Nephron (organoid): ENCODE measurements around the gene CHST11.

Experiments
- H3K27ac Mint-ChIP-seq, 3 experiments: 2 replicates each; pipeline ENCODE4 v1.8.0; 2020; ENCODE audit warnings: mixed read lengths in 3 of 3, mild to moderate bottlenecking in 2 of 3, moderate library complexity in 1 of 3
- H3K27me3 Mint-ChIP-seq: 2 replicates; pipeline ENCODE4 v1.8.0; 2021; ENCODE audit warnings: low read depth, mild to moderate bottlenecking, moderate library complexity, mixed read lengths
- H3K36me3 Mint-ChIP-seq: 2 replicates; pipeline ENCODE4 v1.8.0; 2020; ENCODE audit warnings: low read depth, mixed read lengths
- H3K4me1 Mint-ChIP-seq: 2 replicates; pipeline ENCODE4 v1.8.0; 2020; ENCODE audit warnings: mixed read lengths
- H3K4me3 Mint-ChIP-seq, 3 experiments: 2 replicates each; pipeline ENCODE4 v1.8.0; 2020; ENCODE audit warnings: mild to moderate bottlenecking in 3 of 3, mixed read lengths in 3 of 3, moderate library complexity in 2 of 3
- H3K9me3 Mint-ChIP-seq: 2 replicates; pipeline ENCODE4 v1.8.0; 2020; ENCODE audit warnings: mixed read lengths
- CTCF ChIP-seq, 3 experiments: fragments of 200-600 bp; sonication (generic); IDR thresholded peaks; one replicate each; pipeline ENCODE4 v1.5.0; 2021; ENCODE audit warnings: antibody characterized with exemption in 3 of 3; ENCODE audit not compliant: unreplicated experiment in 3 of 3

Gene CHST11

GRCh38 chr12:104768033-104768432, 311.3 kb downstream of the CHST11 start:
- H3K36me3 Mint-ChIP-seq = peaks cover 6% of the 10 kb centered on the region
- peaks cover 22% of the 10 kb centered on the region for H3K4me1 Mint-ChIP-seq
- H3K27me3 Mint-ChIP-seq = peaks cover under 1% of the 10 kb centered on the region
- peaks cover 11% of the 10 kb centered on the region for H3K9me3 Mint-ChIP-seq
- no peak overlapping the region for H3K4me3 Mint-ChIP-seq
- TF ChIP-seq CTCF (IDR thresholded peaks at IDR 0.05; ENCODE audit: unreplicated experiment in 3 of 3) = no peak
- H3K27ac Mint-ChIP-seq = no peak overlapping the region

- peaks cover 23% of the 10 kb centered on the region for H3K9me3 Mint-ChIP-seq
- peaks cover 5% of the 10 kb centered on the region for H3K27me3 Mint-ChIP-seq
- H3K4me3 Mint-ChIP-seq = no peak overlapping the region
- no peak overlapping the region for H3K27ac Mint-ChIP-seq
- H3K36me3 Mint-ChIP-seq = peaks cover 15% of the 10 kb centered on the region
- peaks cover 22% of the 10 kb centered on the region for H3K4me1 Mint-ChIP-seq
- no peak for TF ChIP-seq CTCF (IDR thresholded peaks at IDR 0.05; ENCODE audit: unreplicated experiment in 3 of 3)
These were observed 312.4 kb downstream of the CHST11 start for GRCh38 chr12:104769144-104769561.

GRCh38 chr12:104772336-104772735, 315.6 kb downstream of the CHST11 start:
- H3K4me1 Mint-ChIP-seq = peaks cover 16% of the 10 kb centered on the region
- no peak overlapping the region for H3K4me3 Mint-ChIP-seq
- H3K9me3 Mint-ChIP-seq = peaks cover 26% of the 10 kb centered on the region
- H3K36me3 Mint-ChIP-seq = peaks cover 15% of the 10 kb centered on the region
- TF ChIP-seq CTCF (IDR thresholded peaks at IDR 0.05; ENCODE audit: unreplicated experiment in 3 of 3) = no peak
- H3K27ac Mint-ChIP-seq = no peak overlapping the region
- peaks cover 5% of the 10 kb centered on the region for H3K27me3 Mint-ChIP-seq

- peaks cover 15% of the 10 kb centered on the region for H3K36me3 Mint-ChIP-seq
- no peak for TF ChIP-seq CTCF (IDR thresholded peaks at IDR 0.05; ENCODE audit: unreplicated experiment in 3 of 3)
- H3K27me3 Mint-ChIP-seq = peaks cover 5% of the 10 kb centered on the region
- peaks cover 35% of the 10 kb centered on the region for H3K9me3 Mint-ChIP-seq
- H3K4me3 Mint-ChIP-seq = no peak overlapping the region
- no peaks in the 10 kb centered on the region for H3K4me1 Mint-ChIP-seq
- no peak overlapping the region for H3K27ac Mint-ChIP-seq
These were observed 319.0 kb downstream of the CHST11 start for GRCh38 chr12:104775731-104776231.

- peaks cover 15% of the 10 kb centered on the region for H3K9me3 Mint-ChIP-seq
- peaks cover under 1% of the 10 kb centered on the region for H3K36me3 Mint-ChIP-seq
- H3K27ac Mint-ChIP-seq = no peak overlapping the region
- H3K27me3 Mint-ChIP-seq = no peaks in the 10 kb centered on the region
- no peak overlapping the region for H3K4me3 Mint-ChIP-seq
- TF ChIP-seq CTCF (IDR thresholded peaks at IDR 0.05; ENCODE audit: unreplicated experiment in 3 of 3) = no peak
- H3K4me1 Mint-ChIP-seq = no peaks in the 10 kb centered on the region
These were observed 322.4 kb downstream of the CHST11 start for GRCh38 chr12:104779134-104779533.

- no peak for TF ChIP-seq CTCF (IDR thresholded peaks at IDR 0.05; ENCODE audit: unreplicated experiment in 3 of 3)
- no peak overlapping the region for H3K4me3 Mint-ChIP-seq
- H3K36me3 Mint-ChIP-seq = no peaks in the 10 kb centered on the region
These were observed 325.5 kb downstream of the CHST11 start for GRCh38 chr12:104782296-104782695.

More at GRCh38 chr12:104782296-104782695, 325.5 kb downstream of the CHST11 start:
- H3K27ac Mint-ChIP-seq = no peak overlapping the region
- H3K4me1 Mint-ChIP-seq = peaks cover 8% of the 10 kb centered on the region
- peaks cover 11% of the 10 kb centered on the region for H3K9me3 Mint-ChIP-seq
- H3K27me3 Mint-ChIP-seq = no peaks in the 10 kb centered on the region
